OCI-LY3 (cell line): ENCODE measurements around the gene PEPD.

Source experiments
- H2AFZ ChIP-seq: fragments of 200-600, 300-600 bp; shearing (Covaris generic); 2 replicates; pipeline ENCODE4 v1.6.0; 2014; ENCODE audit warnings: antibody characterized with exemption, low read depth, low read length
- H3K27ac ChIP-seq: fragments of 200-600, 300-600 bp; sonication (generic); 2 replicates; pipeline ENCODE4 v1.5.1; 2014; ENCODE audit warnings: mild to moderate bottlenecking, low read length, moderate library complexity, mixed read lengths
- H3K27me3 ChIP-seq: fragments of 200-600, 300-600 bp; sonication (generic); 2 replicates; pipeline ENCODE4 v1.6.1; 2014; ENCODE audit warnings: low read depth, low read length, mixed read lengths
- H3K36me3 ChIP-seq: fragments of 200-600, 300-600 bp; sonication (generic); replicated peaks from 2 replicates; pipeline ENCODE3; 2014; ENCODE audit warnings: low read depth, low read length, mixed read lengths
- H3K4me1 ChIP-seq: fragments of 300-600, 200-600 bp; sonication (generic); 2 replicates; pipeline ENCODE4 v1.6.1; 2014; ENCODE audit warnings: low read length, mixed read lengths
- H3K4me2 ChIP-seq: fragments of 200-600, 300-600 bp; sonication (generic); 2 replicates; pipeline ENCODE4 v1.6.1; 2014; ENCODE audit warnings: low read length, mixed read lengths
- H3K4me3 ChIP-seq: fragments of 300-600, 200-600 bp; sonication (generic); 2 replicates; pipeline ENCODE4 v1.5.1; 2014; ENCODE audit warnings: antibody characterized with exemption, mild to moderate bottlenecking, low read length, moderate library complexity
- H3K79me2 ChIP-seq: fragments of 300-600, 200-600 bp; shearing (Covaris generic); 2 replicates; pipeline ENCODE4 v1.6.1; 2014; ENCODE audit warnings: mild to moderate bottlenecking, low read length, mixed read lengths
- H3K9ac ChIP-seq: fragments of 300-600, 200-600 bp; shearing (Covaris generic); 2 replicates; pipeline ENCODE4 v1.6.0; 2014; ENCODE audit warnings: mild to moderate bottlenecking, low read length, moderate library complexity
- H3K9me3 ChIP-seq: fragments of 200-600, 300-600 bp; shearing (Covaris generic); 2 replicates; pipeline ENCODE4 v1.6.1; 2014; ENCODE audit warnings: low read length, mixed read lengths; ENCODE audit not compliant: insufficient read depth
- H4K20me1 ChIP-seq: fragments of 200-600, 300-600 bp; sonication (generic); 2 replicates; pipeline ENCODE4 v1.6.1; 2016; ENCODE audit warnings: low read length, mixed read lengths; ENCODE audit not compliant: insufficient read depth
- CTCF ChIP-seq: fragments of 200-600, 300-600 bp; sonication (generic); IDR thresholded peaks from 2 replicates; pipeline ENCODE4 v1.5.1; 2014; ENCODE audit warnings: antibody characterized with exemption, low read length, low read depth
- EZH2phosphoT487 ChIP-seq: fragments of 200-600 bp; shearing (Covaris generic); IDR thresholded peaks from 2 replicates; pipeline ENCODE4 v1.6.1; 2018; ENCODE audit warnings: antibody characterized with exemption, mixed run types, low read depth

The PEPD gene

GRCh38 chr19:33490041-33490451 lies 31.5 kb downstream of the PEPD start:
- H3K36me3 ChIP-seq = no peaks in the 10 kb centered on the region
- no peaks in the 10 kb centered on the region for H3K79me2 ChIP-seq
- no peak for TF ChIP-seq CTCF
- no peak overlapping the region for H3K27ac ChIP-seq
- no peaks in the 10 kb centered on the region for H3K9me3 ChIP-seq
- H3K9ac ChIP-seq = no peak overlapping the region
- no peaks in the 10 kb centered on the region; the same call in 1 of the 2 replicates for H4K20me1 ChIP-seq
- no peak overlapping the region for H2AFZ ChIP-seq
- no peaks in the 10 kb centered on the region for H3K27me3 ChIP-seq
- H3K4me3 ChIP-seq = no peak overlapping the region
- no peak overlapping the region for H3K4me2 ChIP-seq
- no peaks in the 10 kb centered on the region for H3K4me1 ChIP-seq

- Histone ChIP-seq H3K4me2 (no peak overlapping the region), H3K79me2 (no peaks in the 10 kb centered on the region), H2AFZ (no peak overlapping the region), H4K20me1 (no peaks in the 10 kb centered on the region; the same call in 1 of the 2 replicates), H3K9me3 (no peaks in the 10 kb centered on the region), H3K9ac (no peak overlapping the region), H3K4me1 (no peaks in the 10 kb centered on the region), H3K27ac (no peak overlapping the region), H3K4me3 (no peak overlapping the region), H3K27me3 (no peaks in the 10 kb centered on the region), H3K36me3 (no peaks in the 10 kb centered on the region)
- TF ChIP-seq CTCF = no peak
- TF ChIP-seq EZH2phosphoT487 = no peak
These were observed 32.8 kb downstream of the PEPD start for GRCh38 chr19:33488826-33489225.

- Histone ChIP-seq H3K36me3 (no peaks in the 10 kb centered on the region), H3K4me1 (no peaks in the 10 kb centered on the region), H3K9ac (no peak overlapping the region), H3K4me2 (no peak overlapping the region), H2AFZ (no peak overlapping the region), H3K4me3 (no peak overlapping the region), H3K79me2 (no peaks in the 10 kb centered on the region), H3K27me3 (no peaks in the 10 kb centered on the region), H4K20me1 (no peaks in the 10 kb centered on the region; the same call in 1 of the 2 replicates), H3K27ac (no peak overlapping the region), H3K9me3 (no peaks in the 10 kb centered on the region)
- TF ChIP-seq CTCF (no peak), EZH2phosphoT487 (no peak)
These were observed 33.4 kb downstream of the PEPD start for GRCh38 chr19:33487901-33488800.

- H3K9me3 ChIP-seq = no peaks in the 10 kb centered on the region
- no peak overlapping the region for H3K9ac ChIP-seq
- no peak overlapping the region for H3K4me3 ChIP-seq
- TF ChIP-seq CTCF = no peak
- TF ChIP-seq EZH2phosphoT487 = no peak
- H2AFZ ChIP-seq = no peak overlapping the region
- no peaks in the 10 kb centered on the region for H3K36me3 ChIP-seq
- H3K4me1 ChIP-seq = no peaks in the 10 kb centered on the region
- no peak overlapping the region for H3K4me2 ChIP-seq
- H4K20me1 ChIP-seq = no peaks in the 10 kb centered on the region
- no peaks in the 10 kb centered on the region for H3K79me2 ChIP-seq
- no peak overlapping the region for H3K27ac ChIP-seq
- H3K27me3 ChIP-seq = no peaks in the 10 kb centered on the region
These were observed 34.4 kb downstream of the PEPD start for GRCh38 chr19:33486936-33487811.
